DMS 273 treated with DMSO at 0.1 percent for 48 hours (cell line): Measurements from ENCODE around the gene KHDRBS2.
"Not testable (repeated sequence)": the region's sequence is repeated elsewhere in the genome, so short reads cannot be mapped to it uniquely, and the experiment has no call there.

Experiments used
- DNase-seq: peaks from one replicate; lab custom pipeline; 2025; lab: John Stamatoyannopoulos, UW

KHDRBS2 gene

DNA sequence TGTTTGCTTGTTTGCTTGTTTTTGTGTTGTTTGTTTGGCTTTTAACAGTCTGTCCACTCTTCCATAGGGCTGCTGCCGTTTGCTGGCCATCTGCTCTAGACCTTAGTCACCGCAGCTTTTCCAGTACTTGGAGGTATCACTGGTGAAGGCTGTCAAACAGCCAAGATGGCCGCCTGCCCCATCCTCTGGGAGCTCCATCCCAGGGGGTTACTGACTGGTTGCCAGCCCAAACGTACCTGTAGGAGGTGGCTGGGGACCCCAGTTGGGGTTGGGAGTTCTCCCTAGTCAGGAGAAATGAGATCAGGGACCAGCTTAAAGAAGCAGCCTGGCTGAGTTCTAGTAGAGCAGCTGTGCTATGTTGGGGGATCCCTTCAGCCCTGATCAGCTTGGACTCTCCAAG is 418.4 kb downstream of the KHDRBS2 start:
- DNase-seq: no peak

DNA sequence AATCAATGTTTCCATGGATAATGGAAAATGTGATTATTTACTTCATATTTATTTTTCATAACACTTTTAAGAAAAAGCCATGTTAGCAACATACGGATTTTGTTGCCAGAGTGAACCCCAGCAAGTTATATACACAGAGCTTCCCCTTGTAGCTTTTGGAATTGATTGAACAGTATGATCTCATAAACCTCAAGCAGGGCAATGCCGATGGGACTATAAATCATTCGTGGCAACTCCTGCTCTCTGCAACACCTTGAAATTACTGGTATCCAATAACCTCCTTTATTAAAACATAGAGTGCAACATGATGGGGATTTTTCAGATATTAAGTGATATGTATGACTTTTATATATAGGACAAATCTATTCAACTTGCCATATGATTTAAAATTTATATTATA is 428.5 kb downstream of the KHDRBS2 start:
- DNase-seq: no peak

DNA sequence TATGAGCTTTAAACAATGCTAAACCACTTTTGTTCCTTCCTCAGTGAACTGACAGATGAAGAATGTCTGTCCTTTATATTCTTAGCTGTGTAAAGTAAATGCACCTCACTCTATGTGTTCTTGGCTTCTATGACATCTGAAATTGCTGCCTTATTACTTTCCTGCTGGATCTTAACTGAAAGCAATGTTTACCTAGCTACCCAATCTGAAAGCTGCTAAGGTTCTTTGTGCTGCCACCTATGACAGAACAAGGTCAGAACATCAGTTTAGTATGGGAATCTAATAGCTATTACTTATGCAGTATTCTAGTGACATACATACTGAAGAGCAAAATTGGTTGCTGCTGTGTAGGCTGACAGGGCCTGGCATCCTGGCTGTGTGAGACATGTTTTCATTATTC is 444.1 kb downstream of the KHDRBS2 start:
- no peak for DNase-seq

DNA sequence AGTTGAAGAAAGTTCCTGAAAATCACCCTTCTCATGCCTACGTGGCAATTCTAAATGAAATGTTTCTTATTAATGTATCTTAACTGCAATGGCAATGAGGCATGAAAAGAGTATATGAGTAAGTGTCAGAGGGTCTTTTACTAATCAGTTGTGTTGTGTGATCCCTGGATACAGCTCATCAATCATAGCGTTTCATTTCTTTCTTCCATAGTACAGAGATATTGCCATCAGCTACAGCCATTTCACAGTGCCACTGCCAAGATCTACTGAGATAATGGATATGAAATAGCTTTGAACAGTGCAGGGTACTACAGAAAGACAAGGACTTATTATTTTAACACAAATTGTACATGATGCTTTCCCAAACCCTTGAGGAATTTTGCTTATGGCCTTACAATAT is 450.8 kb downstream of the KHDRBS2 start:
- DNase-seq: no peak

GRCh38 chr6:61833176-61833755 is 452.8 kb downstream of the KHDRBS2 start:
- DNase-seq: no peak

DNA sequence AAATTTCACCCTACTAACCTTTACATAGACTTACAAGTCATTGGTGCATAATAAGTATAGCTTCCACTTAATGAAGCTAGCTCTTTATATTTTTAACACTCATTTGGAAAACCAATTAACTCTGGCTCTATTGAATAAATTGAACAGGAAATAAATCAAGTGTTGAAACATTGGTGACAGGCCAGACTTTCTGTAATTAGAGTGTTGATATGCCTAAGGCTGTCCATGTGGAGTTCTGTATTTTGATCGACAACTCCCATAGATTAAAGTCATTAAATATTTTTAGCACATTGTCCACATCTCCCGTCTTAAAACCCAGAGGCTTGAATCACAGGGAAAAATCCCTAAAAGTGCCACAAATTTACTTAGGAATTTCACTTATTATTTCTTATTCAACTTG is 468.3 kb downstream of the KHDRBS2 start:
- no peak for DNase-seq

GRCh38 chr6:61810047-61810446 is 476.0 kb downstream of the KHDRBS2 start:
- no peak for DNase-seq

GRCh38 chr6:61809004-61809595 is 476.9 kb downstream of the KHDRBS2 start:
- peak; percentile 14 for DNase-seq

DNA sequence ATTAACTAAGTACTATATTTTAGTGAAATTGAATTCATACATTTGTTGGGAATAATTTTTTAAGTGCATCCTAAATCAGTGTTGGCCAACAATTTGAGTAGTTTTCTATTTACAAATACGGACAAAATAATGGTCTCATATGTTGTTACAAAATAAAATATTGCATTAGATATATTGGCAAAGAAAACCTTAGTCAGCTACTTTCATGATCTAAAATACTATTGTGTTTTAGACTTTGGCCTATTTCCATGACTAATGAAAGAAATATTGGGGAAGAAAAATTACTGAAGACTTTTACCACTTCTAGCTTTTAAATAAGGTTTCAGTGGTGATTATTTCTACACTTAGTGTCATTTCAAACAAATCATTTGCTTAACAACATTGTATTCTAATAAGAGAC is 498.0 kb downstream of the KHDRBS2 start:
- DNase-seq: no peak

DNA sequence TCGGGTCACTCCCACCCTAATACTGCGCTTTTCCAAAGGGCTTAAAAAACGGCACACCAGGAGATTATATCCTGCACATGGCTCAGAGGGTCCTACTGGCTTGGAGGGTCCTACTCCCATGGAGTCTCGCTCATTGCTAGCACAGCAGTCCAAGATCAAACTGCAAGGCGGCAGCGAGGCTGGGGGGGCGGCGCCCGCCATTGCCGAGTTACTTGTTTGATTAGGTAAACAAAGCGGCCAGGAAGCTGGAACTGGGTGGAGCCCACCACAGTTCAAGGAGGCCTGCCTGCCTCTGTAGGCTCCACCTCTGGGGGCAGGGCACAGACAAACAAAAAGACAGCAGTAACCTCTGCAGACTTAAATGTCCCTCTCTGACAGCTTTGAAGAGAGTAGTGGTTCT is 516.6 kb downstream of the KHDRBS2 start:
- not testable (repeated sequence) for DNase-seq

DNA sequence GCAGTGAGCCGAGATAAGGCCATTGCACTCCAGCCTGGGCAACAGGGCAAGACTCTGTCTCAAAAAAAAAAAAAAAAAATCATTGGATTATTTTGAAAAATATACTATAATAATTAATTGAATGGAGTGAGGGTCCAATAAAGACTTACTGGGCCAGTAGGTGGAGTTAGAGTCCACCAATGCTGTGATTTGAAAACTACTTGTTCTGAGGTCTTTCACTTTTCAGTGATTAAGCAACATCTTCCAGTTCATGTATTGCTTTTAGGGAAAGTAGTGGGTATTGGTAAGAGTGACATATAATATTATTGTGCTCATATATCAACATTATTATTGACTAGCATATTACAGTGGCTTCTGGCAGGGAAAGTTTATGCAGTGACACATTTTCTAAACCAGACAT is 530.3 kb downstream of the KHDRBS2 start:
- no peak for DNase-seq

- no peak for DNase-seq
Observed at GRCh38 chr6:61751986-61752385, 534.0 kb downstream of the KHDRBS2 start.

DNA sequence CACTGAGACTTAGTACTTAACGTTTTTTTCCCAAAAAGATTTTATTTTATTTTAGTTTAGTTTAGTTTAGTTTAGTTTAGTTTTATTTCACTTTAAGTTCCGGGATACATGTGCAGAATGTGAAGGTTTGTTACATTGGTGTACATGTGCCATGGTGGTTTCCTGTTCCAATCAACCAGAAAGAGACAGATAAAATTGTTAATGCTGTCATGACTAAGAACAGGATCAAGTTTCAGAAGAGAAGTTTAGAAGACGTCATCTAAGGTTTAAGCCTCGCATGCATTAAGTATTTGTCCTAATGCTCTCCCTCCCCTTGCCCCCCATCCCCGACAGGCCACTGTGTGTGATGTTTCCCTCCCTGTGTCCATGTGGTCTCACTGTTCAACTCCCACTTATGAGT is 540.0 kb downstream of the KHDRBS2 start:
- no peak for DNase-seq

DNA sequence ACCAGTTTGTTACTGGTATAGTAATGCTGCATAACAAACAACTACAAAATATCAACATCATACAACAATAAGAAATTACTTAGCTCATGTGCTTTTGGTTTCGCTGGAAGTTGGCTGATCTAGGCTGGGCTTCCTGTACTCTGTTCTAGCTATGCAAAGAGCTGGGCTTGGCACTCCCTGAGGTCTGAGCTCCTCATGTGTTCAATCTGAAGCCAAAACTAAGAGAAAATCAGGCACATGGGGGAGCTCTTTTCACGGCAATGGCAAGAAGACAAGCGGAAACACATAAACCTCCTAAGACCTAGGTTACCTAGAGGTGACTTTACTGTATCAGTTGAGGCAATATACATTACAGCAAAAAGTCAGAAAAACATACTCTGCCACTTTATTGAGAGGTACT is 574.2 kb downstream of the KHDRBS2 start:
- no peak for DNase-seq

DNA sequence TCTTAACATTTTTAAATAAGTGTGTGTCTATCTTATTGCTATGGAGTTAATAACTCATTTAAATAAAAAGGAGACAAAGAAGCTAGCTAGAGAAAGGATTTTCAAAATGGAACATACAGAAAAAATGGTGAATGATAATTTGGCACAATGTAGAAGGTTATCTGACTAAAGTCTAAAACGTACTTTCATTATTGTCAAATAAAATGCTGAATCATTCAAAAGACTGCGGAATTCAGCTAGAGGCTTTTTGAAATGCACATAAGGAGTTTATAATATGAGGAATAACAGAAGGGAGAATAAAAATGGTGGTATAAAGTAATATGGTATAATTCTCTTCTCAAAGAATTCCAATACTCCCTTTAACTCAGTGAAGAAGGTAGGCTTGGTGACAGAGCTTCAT is 597.9 kb downstream of the KHDRBS2 start:
- DNase-seq: no peak

GRCh38 chr6:61682562-61682961 is 603.5 kb downstream of the KHDRBS2 start:
- DNase-seq: no peak

GRCh38 chr6:61679625-61680024 is 606.4 kb downstream of the KHDRBS2 start:
- no peak for DNase-seq

- no peak for DNase-seq
Observed at GRCh38 chr6:61675734-61676133, 610.3 kb downstream of the KHDRBS2 start.

DNA sequence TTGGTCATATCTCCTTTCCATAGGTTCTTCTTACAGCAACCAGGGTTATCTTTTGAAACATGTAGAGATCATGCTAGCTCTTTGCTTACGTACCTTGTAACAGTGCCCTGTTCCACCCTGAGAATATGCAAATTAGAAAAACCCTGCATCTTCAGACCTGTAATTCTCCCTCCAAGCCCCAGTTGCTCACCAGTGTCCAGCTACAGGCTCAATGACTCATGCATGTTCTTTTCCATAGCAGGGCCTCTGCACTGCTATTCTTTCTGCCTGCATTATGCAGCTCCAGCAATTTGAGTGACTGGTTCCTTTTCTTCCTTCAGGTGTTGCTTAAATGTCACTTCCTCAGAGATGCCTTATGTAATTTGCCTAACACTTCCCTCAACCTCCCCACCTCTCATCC is 636.2 kb downstream of the KHDRBS2 start:
- no peak for DNase-seq

DNA sequence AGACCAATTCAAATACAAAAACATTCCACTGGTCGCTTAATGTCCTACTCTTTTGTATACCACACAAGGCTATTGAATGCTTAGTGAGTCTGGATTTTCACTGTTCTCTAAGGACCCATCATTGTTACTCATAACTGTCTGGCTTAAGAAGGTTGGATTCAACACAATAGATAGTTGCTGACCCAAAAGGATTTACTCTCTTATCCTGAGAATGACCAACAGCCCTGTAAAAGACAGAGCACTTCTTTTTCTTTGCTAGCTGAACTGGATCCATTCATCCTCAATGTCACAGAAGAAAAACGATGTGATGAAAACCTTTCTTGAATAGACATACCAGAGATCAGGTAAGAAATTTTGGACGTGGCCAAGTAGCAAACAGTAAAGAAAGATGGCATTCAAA is 645.6 kb downstream of the KHDRBS2 start:
- DNase-seq: no peak
